ENCODE data around the gene SP5. TPM values are rescaled to one million over a fixed set of nuclear protein-coding genes. Genes with fewer than 3 reads are reported as not detected.

The SP5 gene
- total RNA-seq, 2 donors from 2014 or later: 1.2 to 3.5 TPM

GRCh38 chr2:170701011-170701410 lies 14.1 kb upstream of the SP5 start:
- intact Hi-C loops (cut with DNase I): no loop called here
- no peak overlapping the region for H3K9ac ChIP-seq (ENCODE audit: low read depth in 2 of 2, low read length in 2 of 2)
- no peak for TF ChIP-seq CTCF (IDR thresholded peaks at IDR 0.05)
- DNase-seq: no peak
- no peaks in the 10 kb centered on the region for H3K9me3 ChIP-seq
- H3K36me3 ChIP-seq: no peaks in the 10 kb centered on the region
- H3K4me3 ChIP-seq: no peak overlapping the region
- no peak overlapping the region for H3K27ac ChIP-seq
- H3K27me3 ChIP-seq: no peaks in the 10 kb centered on the region
- no peaks in the 10 kb centered on the region for H3K4me1 ChIP-seq

- no peak for DNase-seq
Observed at GRCh38 chr2:170703776-170704476, 11.2 kb upstream of the SP5 start.

GRCh38 chr2:170707821-170708795 lies 7.0 kb upstream of the SP5 start:
- Histone ChIP-seq H3K9ac (ENCODE audit: low read depth in 2 of 2, low read length in 2 of 2) (no peak overlapping the region), H3K4me3 (no peak overlapping the region), H3K4me1 (no peaks in the 10 kb centered on the region), H3K27me3 (peaks cover 22% of the 10 kb centered on the region), H3K9me3 (no peaks in the 10 kb centered on the region), H3K27ac (no peak overlapping the region), H3K36me3 (no peaks in the 10 kb centered on the region)
- TF ChIP-seq CTCF (IDR thresholded peaks at IDR 0.05): no peak
- DNase-seq: no peak
- intact Hi-C loops (cut with DNase I): no loop called here

More at GRCh38 chr2:170703776-170704476, 11.2 kb upstream of the SP5 start:
- no peak for TF ChIP-seq CTCF (IDR thresholded peaks at IDR 0.05)
- H3K27ac ChIP-seq: no peak overlapping the region
- H3K36me3 ChIP-seq: no peaks in the 10 kb centered on the region
- H3K9me3 ChIP-seq: no peaks in the 10 kb centered on the region
- no peaks in the 10 kb centered on the region for H3K27me3 ChIP-seq
- no peak overlapping the region for H3K4me3 ChIP-seq
- H3K4me1 ChIP-seq: no peaks in the 10 kb centered on the region
- H3K9ac ChIP-seq (ENCODE audit: low read depth in 2 of 2, low read length in 2 of 2): no peak overlapping the region
- intact Hi-C loops (cut with DNase I): no loop called here

GRCh38 chr2:170710609-170710979 lies 4.5 kb upstream of the SP5 start:
- H3K27me3 ChIP-seq: peaks cover 40% of the 10 kb centered on the region

More at GRCh38 chr2:170710609-170710979, 4.5 kb upstream of the SP5 start:
- H3K36me3 ChIP-seq: no peaks in the 10 kb centered on the region
- H3K4me3 ChIP-seq: no peak overlapping the region
- no peak for TF ChIP-seq CTCF (IDR thresholded peaks at IDR 0.05)
- H3K9ac ChIP-seq (ENCODE audit: low read depth in 2 of 2, low read length in 2 of 2): no peak overlapping the region
- DNase-seq: no peak
- peaks cover 4% of the 10 kb centered on the region for H3K4me1 ChIP-seq
- no peak overlapping the region for H3K27ac ChIP-seq
- intact Hi-C loops (cut with DNase I): loop anchor here (5.0 kb wide), 1 partner anchor 62 kb away; the partner anchor contains the start of gene ERICH2
- no peaks in the 10 kb centered on the region for H3K9me3 ChIP-seq

All from colonic mucosa (tissue), 4 donors.